ENCODE results near the gene DPP6.

DNA sequence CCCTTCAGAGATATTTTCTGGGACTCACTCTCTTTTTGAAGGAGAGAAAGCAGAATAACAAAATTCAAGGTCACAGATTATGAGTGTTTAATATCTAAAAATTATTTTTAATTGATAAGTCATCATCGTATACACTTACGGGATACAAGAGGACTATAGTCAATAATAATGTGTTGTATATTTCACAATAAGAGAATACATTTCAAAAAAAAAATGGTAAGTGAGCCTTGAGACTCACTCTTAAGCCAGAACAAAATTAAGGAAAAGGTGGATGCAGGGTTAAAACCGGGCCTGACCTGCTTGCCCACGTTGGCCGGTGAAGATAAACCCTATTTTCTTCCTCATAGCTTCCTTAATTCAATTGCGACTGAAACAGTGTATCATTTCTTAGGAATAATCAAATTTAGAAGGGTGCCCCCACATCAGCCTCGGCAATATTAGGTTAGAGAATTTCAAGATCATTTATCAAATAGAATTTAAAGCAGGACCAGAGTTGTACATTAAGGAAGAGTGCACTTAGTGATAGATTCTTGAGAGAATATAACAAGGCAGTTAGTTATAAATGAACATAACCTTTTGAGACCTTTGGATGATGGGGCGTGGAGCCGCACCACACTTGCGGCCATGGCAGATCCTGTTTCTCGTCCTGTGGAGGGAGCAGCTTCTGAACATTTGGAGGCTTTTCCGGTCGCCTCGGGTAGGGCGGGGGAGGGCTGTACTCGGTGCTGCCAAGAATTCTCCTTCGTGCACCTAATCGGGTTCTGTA, 628.9 kb downstream of the DPP6 start:
- TF ChIP-seq EZH2 (IDR thresholded peaks at IDR 0.05; ENCODE audit: borderline replicate concordance, low read depth, low read length, poor library complexity, severe bottlenecking): no peak
- TF ChIP-seq CTCF (conservative IDR thresholded peaks at IDR 0.05; ENCODE audit: low read depth, low read length): no peak

Data from A673 (cell line).